Endothelial cell of umbilical vein (primary cell): Measurements from ENCODE around the gene PLXNB2. TPM values are rescaled to one million over a fixed set of nuclear protein-coding genes. Genes with fewer than 3 reads are reported as not detected.

ENCODE experiments used
- BruUV-seq: library from RNA; stranded (reverse); fragments of 400-500 nt; replicated peaks from 2 replicates; lab custom pipeline; 2021; lab: Mats Ljungman, UMichigan
- CTCF ChIA-PET: fragments of 300-600, 350-600 bp; sonication (Branson Sonifier 250); formaldehyde crosslinking; loops from one replicate; lab custom pipeline; 2021; ENCODE audit warnings: antibody characterized with exemption, inconsistent platforms; lab: Charles Lee
- POLR2A ChIA-PET: fragments of 300-600, 350-600 bp; sonication (Branson Sonifier 250); formaldehyde crosslinking; loops from one replicate; lab custom pipeline; 2021; ENCODE audit warnings: antibody characterized with exemption, inconsistent platforms; lab: Charles Lee
- DNase-seq: peaks from one replicate; pipeline ENCODE4 v3.0.0-alpha.2; 2011; ENCODE audit warnings: low read depth, low spot score
- FAIRE-seq: peaks from 2 replicates; lab custom pipeline; 2011; peaks lifted over from hg19 to GRCh38; lab: Jason Lieb, UNC
- H2AFZ ChIP-seq: 2 replicates; pipeline ENCODE4 v1.6.0; 2012; ENCODE audit warnings: low read depth, low read length, control low read depth, inconsistent platforms
- H3K27ac ChIP-seq: 2 replicates; pipeline ENCODE4 v1.5.1; 2011; ENCODE audit warnings: low read depth, mild to moderate bottlenecking, control low read depth, low read length, moderate library complexity; ENCODE audit not compliant: insufficient read depth
- H3K27me3 ChIP-seq, 2 experiments: 2 replicates each; pipeline versions ENCODE4 v1.6.0 to v1.6.1; 2011; ENCODE audit warnings: low read length in 2 of 2, mixed read lengths in 1 of 2; ENCODE audit not compliant: control insufficient read depth in 2 of 2, insufficient read depth in 2 of 2
- H3K36me3 ChIP-seq, 2 experiments: 2 replicates in 1 of 2; 3 replicates in 1 of 2; pipeline ENCODE4 v1.5.1; 2011; ENCODE audit warnings: low read length in 2 of 2, mild to moderate bottlenecking in 1 of 2, moderate library complexity in 1 of 2; ENCODE audit not compliant: control insufficient read depth in 2 of 2, insufficient read depth in 2 of 2; ENCODE audit errors: extremely low read depth in 1 of 2
- H3K4me1 ChIP-seq: 3 replicates; pipeline ENCODE4 v1.5.1; 2011; ENCODE audit warnings: mild to moderate bottlenecking, low read length; ENCODE audit not compliant: control insufficient read depth, insufficient read depth; ENCODE audit errors: extremely low read depth
- H3K4me2 ChIP-seq: 2 replicates; pipeline ENCODE4 v1.6.1; 2011; ENCODE audit warnings: low read length, control low read depth, mixed read lengths; ENCODE audit not compliant: insufficient read depth
- H3K4me3 ChIP-seq, 3 experiments: fragments of 200-600 bp in 1 of 3; sonication (generic), shearing (Covaris generic) in 1 of 3; replicated peaks in 1 of 3; 2 replicates each; pipeline ENCODE4 v1.5.1; 2011 to 2016; ENCODE audit warnings: control low read depth in 3 of 3, low read length in 3 of 3, mild to moderate bottlenecking in 2 of 3, inconsistent platforms in 1 of 3, low read depth in 1 of 3, moderate library complexity in 1 of 3; ENCODE audit not compliant: insufficient read depth in 1 of 3
- H3K79me2 ChIP-seq: 2 replicates; pipeline ENCODE4 v1.6.0; 2012; ENCODE audit warnings: low read length, inconsistent platforms; ENCODE audit not compliant: control insufficient read depth, insufficient read depth
- H3K9ac ChIP-seq: replicated peaks from 2 replicates; pipeline ENCODE3; 2011; ENCODE audit warnings: low read length, control low read depth; ENCODE audit not compliant: insufficient read depth; ENCODE audit errors: extremely low read depth
- H3K9me1 ChIP-seq: replicated peaks from 3 replicates; pipeline ENCODE4 v1.6.0; 2011; ENCODE audit warnings: mild to moderate bottlenecking, low read length; ENCODE audit not compliant: control insufficient read depth, insufficient read depth; ENCODE audit errors: extremely low read depth
- H3K9me3 ChIP-seq: replicated peaks from 2 replicates; pipeline ENCODE4 v1.5.1; 2012; ENCODE audit warnings: low read length, inconsistent platforms; ENCODE audit not compliant: control insufficient read depth, insufficient read depth
- H4K20me1 ChIP-seq: replicated peaks from 2 replicates; pipeline ENCODE3; 2011; ENCODE audit warnings: mild to moderate bottlenecking, low read length; ENCODE audit not compliant: control insufficient read depth, insufficient read depth; ENCODE audit errors: extremely low read depth
- EZH2 ChIP-seq: IDR thresholded peaks from 2 replicates; pipeline ENCODE4 v1.6.1; 2012; ENCODE audit warnings: borderline replicate concordance, low read depth, mild to moderate bottlenecking, moderate library complexity, low read length, inconsistent platforms; ENCODE audit not compliant: severe bottlenecking
- FOS ChIP-seq: IDR thresholded peaks from 2 replicates; pipeline ENCODE4 v1.6.1; 2011; ENCODE audit warnings: mild to moderate bottlenecking, low read length, moderate library complexity, borderline replicate concordance; ENCODE audit not compliant: insufficient read depth
- JUN ChIP-seq: IDR thresholded peaks from 2 replicates; pipeline ENCODE4 v1.6.1; 2011; ENCODE audit warnings: borderline replicate concordance, low read depth; ENCODE audit not compliant: insufficient read length, insufficient read depth
- MYC ChIP-seq: IDR thresholded peaks from one replicate; pipeline ENCODE4 v1.6.1; 2011; ENCODE audit warnings: mild to moderate bottlenecking, low read depth, low read length
- POLR2A ChIP-seq: IDR thresholded peaks from 2 replicates; pipeline ENCODE4 v1.6.1; 2012; ENCODE audit warnings: low read depth, mild to moderate bottlenecking, control low read depth, low read length
- POLR2AphosphoS5 ChIP-seq: IDR thresholded peaks from 2 replicates; pipeline ENCODE4 v1.6.1; 2012; ENCODE audit warnings: low read depth, mild to moderate bottlenecking, control low read depth, low read length, moderate library complexity; ENCODE audit not compliant: insufficient read depth
- dilution Hi-C: fragments of 300-500 bp; cut with MboI; formaldehyde crosslinking; loops from one replicate; pipeline ENCODE4 v1.15.0; 2019; ENCODE audit warnings: low sequenced_read_pairs; ENCODE audit not compliant: extremely low pct_ligation_motif_present
- intact Hi-C: fragments of 100-400 bp; cut with micrococcal nuclease; formaldehyde crosslinking; loops from one replicate; pipeline ENCODE4 v1.10.0; 2022
- polyA plus RNA-seq, 4 experiments: library from polyadenylated mRNA; depleted of rRNA in 3 of 4; stranded (reverse) in 3 of 4; unstranded in 1 of 4; fragments of >200 nt; gene quantifications; 2 replicates each; pipeline versions ENCODE4 v1.2.1 to v1.2.3, GENCODE V29; 2011 to 2012; ENCODE audit warnings: missing spikeins in 1 of 4
- total RNA-seq: library from RNA; stranded (reverse); gene quantifications from 2 replicates; pipeline ENCODE4 v1.2.3, GENCODE V29; 2021
- TF ChIP-seq, protein P1 (sequence below): IDR thresholded peaks from 2 replicates; pipeline ENCODE4 v1.6.1; 2011; ENCODE audit not compliant: insufficient read depth, insufficient read length

Gene PLXNB2
- total and polyA plus RNA-seq, 2 donors (not counting 3 experiments of a cell fraction or from before 2014, with no cell fraction given), result 82.3 to 139 TPM

- H3K9me3 ChIP-seq, result no peaks in the 10 kb centered on the region
- H3K4me3 ChIP-seq, result peak overlapping the region; percentile 73 to 74 (median 74)
- ChIA-PET CTCF (interaction anchor here (1.5 to 4.2 kb wide), 6 partner anchors 8 to 248 kb away, joined by 3 to 60 read pairs (median 20); partner anchors contain the start of genes DENND6B and MAPK12), POLR2A (interaction anchor here (0.6 kb wide), 1 partner anchor 113 kb away, joined by 5 read pairs; no protein-coding TSS in a partner anchor)
- H3K36me3 ChIP-seq, result peaks cover 0 to 21% of the 10 kb centered on the region in 2 experiments
- H3K79me2 ChIP-seq, result peaks cover 7% of the 10 kb centered on the region
- intact Hi-C loops, result no loop called here
- TF ChIP-seq POLR2A, result no peak
- TF ChIP-seq POLR2AphosphoS5, result peak; percentile 13
- DNase-seq, result no peak
- H3K4me2 ChIP-seq, result peak overlapping the region; percentile 82
- BruUV-seq, result no TSS peak
- dilution Hi-C loops, result no loop called here
- peaks cover 17% of the 10 kb centered on the region for H3K4me1 ChIP-seq
- H4K20me1 ChIP-seq, result no peaks in the 10 kb centered on the region
- H3K9me1 ChIP-seq, result no peaks in the 10 kb centered on the region
- no peaks in the 10 kb centered on the region for H3K27me3 ChIP-seq
- H3K27ac ChIP-seq, result no peak overlapping the region
- peak overlapping the region; percentile 69 for H3K9ac ChIP-seq
- no peak overlapping the region for H2AFZ ChIP-seq
- no peak for FAIRE-seq
These were observed 57.2 kb downstream of the PLXNB2 start for GRCh38 chr22:50250249-50250554.

DNA sequence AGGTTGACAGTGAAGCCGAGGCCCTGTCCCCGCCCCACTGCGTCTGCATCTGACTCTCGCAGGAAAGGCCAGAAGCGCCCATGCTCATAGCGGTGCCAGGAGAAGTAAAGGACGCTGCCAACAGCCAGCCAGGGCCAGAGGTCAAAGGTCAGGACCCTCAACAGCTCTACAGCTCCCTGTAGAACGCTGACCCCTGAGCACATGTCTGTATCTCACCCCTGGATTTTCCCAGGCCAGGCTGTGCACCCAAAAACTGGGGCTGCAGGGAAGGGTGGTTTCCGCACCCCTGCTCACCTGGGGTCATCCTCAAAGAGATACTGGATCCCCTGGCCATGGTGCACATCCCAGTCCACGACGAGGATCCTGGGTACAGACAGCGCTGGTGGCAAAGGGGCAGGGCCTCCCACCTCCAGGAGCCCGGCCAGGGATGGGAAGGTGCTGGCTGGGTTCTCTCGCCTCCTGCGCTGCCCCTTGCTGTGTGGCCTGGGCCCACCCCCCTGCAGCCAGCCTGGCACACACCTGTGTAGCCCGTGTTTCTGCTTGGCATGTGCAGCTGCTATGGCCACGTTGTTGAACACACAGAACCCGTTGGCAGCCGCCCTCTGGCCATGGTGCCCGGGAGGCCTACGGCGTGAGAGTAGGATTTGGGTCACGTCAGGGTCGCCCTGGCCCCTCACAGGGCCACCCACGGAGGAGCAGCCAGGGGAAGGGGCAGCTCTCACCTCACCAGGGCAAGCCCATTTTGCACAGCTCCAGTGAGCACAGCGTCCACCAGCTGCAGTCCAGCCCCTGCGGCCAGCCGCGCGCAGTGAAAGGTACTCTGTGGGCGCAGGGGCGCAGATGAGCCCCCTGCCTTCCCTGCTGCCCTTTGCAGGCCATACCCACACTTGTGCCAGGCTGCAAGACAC lies 57.9 kb downstream of the PLXNB2 start:
- Histone ChIP-seq H4K20me1 (no peaks in the 10 kb centered on the region), H3K36me3 (peaks cover 0 to 16% of the 10 kb centered on the region in 2 experiments), H3K27me3 (no peaks in the 10 kb centered on the region), H3K9me3 (no peaks in the 10 kb centered on the region), H3K79me2 (peaks cover 8% of the 10 kb centered on the region), H3K9ac (no peak overlapping the region), H3K9me1 (no peaks in the 10 kb centered on the region), H2AFZ (no peak overlapping the region), H3K4me1 (peaks cover 17% of the 10 kb centered on the region), H3K4me2 (peak overlapping the region; percentile 82), H3K27ac (no peak overlapping the region), H3K4me3 (no peak overlapping the region)
- CTCF ChIA-PET, result interaction anchor here (1.5 to 4.2 kb wide), 3 partner anchors 23 to 249 kb away, joined by 3 to 60 read pairs (median 9); no protein-coding TSS in a partner anchor
- no peak for DNase-seq
- dilution Hi-C loops, result no loop called here
- no peak for FAIRE-seq
- no TSS peak for BruUV-seq
- POLR2A ChIA-PET, result interaction anchor here (0.6 kb wide), 1 partner anchor 114 kb away, joined by 5 read pairs; no protein-coding TSS in a partner anchor
- TF ChIP-seq MYC (no peak), FOS (no peak), EZH2 (no peak), JUN (no peak), POLR2A (no peak)
- TF ChIP-seq, protein P1, sequence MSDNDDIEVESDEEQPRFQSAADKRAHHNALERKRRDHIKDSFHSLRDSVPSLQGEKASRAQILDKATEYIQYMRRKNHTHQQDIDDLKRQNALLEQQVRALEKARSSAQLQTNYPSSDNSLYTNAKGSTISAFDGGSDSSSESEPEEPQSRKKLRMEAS, result no peak
- intact Hi-C loops, result no loop called here
